IMR-90 (cell line): ENCODE data around the gene SH3RF3. TPM values are rescaled to one million over a fixed set of nuclear protein-coding genes. Genes with fewer than 3 reads are reported as not detected.
A peak's percentile ranks its signal among the peaks of the same experiment; 100 is the strongest.

ENCODE experiments used
- ATAC-seq: fragments of 200-7000 bp; cut with Tn5 transposase; 2 replicates; pipeline ENCODE4 v1.9.1; 2020; ENCODE audit warnings: low read depth, mild to moderate bottlenecking, moderate library complexity
- BruUV-seq: library from RNA; stranded (reverse); fragments of 400-500 nt; replicated peaks from 2 replicates; lab custom pipeline; 2021; lab: Mats Ljungman, UMichigan
- CTCF ChIA-PET: fragments of 300-600 bp; formaldehyde crosslinking; extraction: SDS; loops from one replicate; lab custom pipeline; 2021; ENCODE audit warnings: antibody characterized with exemption; lab: Yijun Ruan, JAX
- POLR2A ChIA-PET: fragments of 300-600 bp; sonication (Branson Sonifier 250); formaldehyde crosslinking; loops from one replicate; lab custom pipeline; 2022; ENCODE audit warnings: antibody characterized with exemption; ENCODE audit not compliant: unreplicated experiment; lab: Charles Lee
- DNase-seq: peaks from one replicate; pipeline ENCODE4 v3.0.0; 2013
- H2AFZ ChIP-seq: replicated peaks from 2 replicates; pipeline ENCODE3; 2013; ENCODE audit warnings: low read length, mild to moderate bottlenecking; ENCODE audit not compliant: poor library complexity
- H2AK5ac ChIP-seq: 2 replicates; pipeline ENCODE4 v1.6.1; 2013; ENCODE audit warnings: low read depth, low read length, inconsistent platforms
- H2AK9ac ChIP-seq: replicated peaks from 2 replicates; pipeline ENCODE3; 2013; ENCODE audit warnings: mild to moderate bottlenecking, low read depth, low read length, moderate library complexity; ENCODE audit not compliant: poor library complexity
- H2BK120ac ChIP-seq: 2 replicates; pipeline ENCODE4 v1.6.1; 2013; ENCODE audit warnings: low read depth, low read length, inconsistent platforms
- H2BK15ac ChIP-seq: 3 replicates; pipeline ENCODE4 v1.6.1; 2013; ENCODE audit warnings: low read depth, low read length, inconsistent platforms
- H2BK20ac ChIP-seq: 2 replicates; pipeline ENCODE4 v1.6.1; 2013; ENCODE audit warnings: low read depth, mild to moderate bottlenecking, inconsistent platforms, low read length, moderate library complexity
- H2BK5ac ChIP-seq: 2 replicates; pipeline ENCODE4 v1.6.1; 2013; ENCODE audit warnings: mild to moderate bottlenecking, low read depth, low read length, inconsistent platforms; ENCODE audit not compliant: poor library complexity, severe bottlenecking
- H3K14ac ChIP-seq: replicated peaks from 2 replicates; pipeline ENCODE4 v1.6.1; 2013; ENCODE audit warnings: low read depth, low read length, inconsistent platforms
- H3K18ac ChIP-seq: 2 replicates; pipeline ENCODE4 v1.6.1; 2013; ENCODE audit warnings: low read depth, low read length, control low read depth
- H3K23ac ChIP-seq: 2 replicates; pipeline ENCODE4 v1.6.1; 2013; ENCODE audit warnings: low read depth, low read length, inconsistent platforms
- H3K27ac ChIP-seq: 2 replicates; pipeline ENCODE4 v1.5.1; 2013; ENCODE audit warnings: mild to moderate bottlenecking, control low read depth, low read length; ENCODE audit not compliant: insufficient read depth
- H3K27me3 ChIP-seq: 2 replicates; pipeline ENCODE4 v1.6.1; 2013; ENCODE audit warnings: low read length; ENCODE audit not compliant: control insufficient read depth, insufficient read depth
- H3K36me3 ChIP-seq: 2 replicates; pipeline ENCODE4 v1.6.1; 2013; ENCODE audit warnings: low read length, mixed read lengths; ENCODE audit not compliant: control insufficient read depth, insufficient read depth
- H3K4ac ChIP-seq: 2 replicates; pipeline ENCODE4 v1.6.1; 2013; ENCODE audit warnings: low read depth, low read length, inconsistent platforms
- H3K4me1 ChIP-seq: 2 replicates; pipeline ENCODE4 v1.6.1; 2013; ENCODE audit warnings: low read length, mixed read lengths; ENCODE audit not compliant: control insufficient read depth, insufficient read depth
- H3K4me2 ChIP-seq: 2 replicates; pipeline ENCODE4 v1.6.1; 2013; ENCODE audit warnings: low read depth, mild to moderate bottlenecking, control low read depth, low read length, moderate library complexity
- H3K4me3 ChIP-seq: 2 replicates; pipeline ENCODE4 v1.5.1; 2013; ENCODE audit warnings: low read depth, mild to moderate bottlenecking, control low read depth, low read length, moderate library complexity; ENCODE audit not compliant: insufficient read depth
- H3K56ac ChIP-seq: 2 replicates; pipeline ENCODE4 v1.6.1; 2013; ENCODE audit warnings: low read length, inconsistent platforms; ENCODE audit not compliant: insufficient read depth; ENCODE audit errors: extremely low read depth
- H3K79me1 ChIP-seq, 2 experiments: 2 replicates each; pipeline ENCODE4 v1.6.1; 2013; ENCODE audit warnings: low read length in 2 of 2, inconsistent platforms in 1 of 2, low read depth in 1 of 2
- H3K9ac ChIP-seq: 2 replicates; pipeline ENCODE4 v1.6.1; 2013; ENCODE audit warnings: low read depth, low read length, control low read depth
- H3K9me1 ChIP-seq: 2 replicates; pipeline ENCODE4 v1.6.1; 2013; ENCODE audit warnings: low read length, inconsistent platforms; ENCODE audit not compliant: insufficient read depth
- H3K9me3 ChIP-seq: 2 replicates; pipeline ENCODE4 v1.6.1; 2013; ENCODE audit warnings: low read length; ENCODE audit not compliant: control insufficient read depth, insufficient read depth
- H4K20me1 ChIP-seq: 2 replicates; pipeline ENCODE4 v1.6.1; 2013; ENCODE audit warnings: low read length, inconsistent platforms; ENCODE audit not compliant: insufficient read depth
- H4K5ac ChIP-seq: 2 replicates; pipeline ENCODE4 v1.6.1; 2013; ENCODE audit warnings: mild to moderate bottlenecking, low read depth, low read length, control low read depth
- H4K8ac ChIP-seq, 2 experiments: 2 replicates each; pipeline ENCODE4 v1.6.1; 2013; ENCODE audit warnings: low read depth in 2 of 2, low read length in 2 of 2, control low read depth in 1 of 2, inconsistent platforms in 1 of 2
- H4K91ac ChIP-seq: 2 replicates; pipeline ENCODE4 v1.6.1; 2013; ENCODE audit warnings: low read depth, low read length, inconsistent platforms; ENCODE audit not compliant: insufficient read depth
- BHLHE40 ChIP-seq: fragments of 150-350 bp; IDR thresholded peaks from 2 replicates; pipeline ENCODE4 v1.6.1; 2016; ENCODE audit warnings: mild to moderate bottlenecking, low read depth, low read length
- CEBPB ChIP-seq: IDR thresholded peaks from 2 replicates; pipeline ENCODE4 v1.6.1; 2012; ENCODE audit warnings: low read depth, low read length, improper control_type of control experiment
- CHD1 ChIP-seq: IDR thresholded peaks from 2 replicates; pipeline ENCODE4 v1.6.1; 2012; ENCODE audit warnings: low read depth, low read length, improper control_type of control experiment
- CTCF ChIP-seq: conservative IDR thresholded peaks from 2 replicates; pipeline ENCODE4 v1.5.1; 2012; ENCODE audit warnings: mild to moderate bottlenecking, low read depth, low read length, improper control_type of control experiment
- ELK1 ChIP-seq: fragments of 150-350 bp; IDR thresholded peaks from 2 replicates; pipeline ENCODE4 v1.6.1; 2016; ENCODE audit warnings: low read depth, mild to moderate bottlenecking, low read length, moderate library complexity, borderline replicate concordance
- FOS ChIP-seq: fragments of 150-350 bp; IDR thresholded peaks from 2 replicates; pipeline ENCODE4 v1.6.1; 2016; ENCODE audit warnings: low read depth, low read length
- MAFK ChIP-seq: IDR thresholded peaks from 2 replicates; pipeline ENCODE4 v1.6.1; 2012; ENCODE audit warnings: low read depth, low read length, improper control_type of control experiment
- MAZ ChIP-seq: IDR thresholded peaks from 2 replicates; pipeline ENCODE4 v1.6.1; 2012; ENCODE audit warnings: low read depth, mild to moderate bottlenecking, low read length, improper control_type of control experiment, moderate library complexity, borderline replicate concordance
- MXI1 ChIP-seq: IDR thresholded peaks from 2 replicates; pipeline ENCODE4 v1.6.1; 2012; ENCODE audit warnings: low read depth, mild to moderate bottlenecking, low read length, moderate library complexity, borderline replicate concordance
- NFE2L2 ChIP-seq: fragments of 150-350 bp; IDR thresholded peaks from 2 replicates; pipeline ENCODE4 v1.6.1; 2016; ENCODE audit warnings: low read depth, mild to moderate bottlenecking, low read length
- POLR2A ChIP-seq: IDR thresholded peaks from 2 replicates; pipeline ENCODE4 v1.6.1; 2012; ENCODE audit warnings: mild to moderate bottlenecking, low read depth, low read length
- RAD21 ChIP-seq: IDR thresholded peaks from 2 replicates; pipeline ENCODE4 v1.6.1; 2012; ENCODE audit warnings: low read length, improper control_type of control experiment
- RCOR1 ChIP-seq: IDR thresholded peaks from 2 replicates; pipeline ENCODE4 v1.6.1; 2012; ENCODE audit warnings: mild to moderate bottlenecking, low read length, improper control_type of control experiment; ENCODE audit not compliant: insufficient replicate concordance
- RFX5 ChIP-seq: IDR thresholded peaks from 2 replicates; pipeline ENCODE4 v1.8.0; 2012; ENCODE audit warnings: low read depth, mild to moderate bottlenecking, low read length, moderate library complexity
- SMC3 ChIP-seq: fragments of 150-350 bp; IDR thresholded peaks from 2 replicates; pipeline ENCODE4 v1.6.1; 2016; ENCODE audit warnings: low read depth, mild to moderate bottlenecking, antibody characterized with exemption, low read length, moderate library complexity
- USF2 ChIP-seq: fragments of 150-350 bp; IDR thresholded peaks from 2 replicates; pipeline ENCODE4 v1.6.1; 2017; ENCODE audit warnings: mild to moderate bottlenecking, antibody characterized with exemption, low read length, low read depth
- WGBS, 2 experiments: methylation state at CpG; one replicate each; pipeline versions ENCODE4 v1.1.5 to v1.1.7; 2013; ENCODE audit warnings: missing lambda C conversion rate in 2 of 2; ENCODE audit not compliant: insufficient read length in 1 of 2; ENCODE audit errors: extremely low coverage in 2 of 2; 5-methylcytosine and 5-hydroxymethylcytosine counted together
- dilution Hi-C: fragments of 300-500 bp; cut with HindIII; formaldehyde crosslinking; loops from one replicate; pipeline ENCODE4 v1.14.3; 2018; ENCODE audit warnings: low sequenced_read_pairs; ENCODE audit not compliant: unreplicated experiment
- in situ Hi-C: fragments of 300-500 bp; cut with MboI; formaldehyde crosslinking; loops from 3 replicates; pipeline ENCODE4 v1.14.3; 2019; ENCODE audit warnings: low sequenced_read_pairs, inconsistent platforms, mixed read lengths
- intact Hi-C: fragments of 100-400 bp; cut with micrococcal nuclease; formaldehyde crosslinking; loops from 2 replicates; pipeline ENCODE4 v1.10.0; 2022
- polyA plus RNA-seq, 3 experiments: library from polyadenylated mRNA; depleted of rRNA; stranded (reverse); fragments of >200 nt; gene quantifications; 2 replicates each; pipeline ENCODE4 v1.2.3, GENCODE V29; 2012; ENCODE audit warnings: low replicate concordance in 1 of 3
- total RNA-seq: library from RNA; depleted of rRNA; stranded (reverse); fragments of >200 nt; gene quantifications from 2 replicates; pipeline ENCODE4 v1.2.3, GENCODE V29; 2012

Gene SH3RF3
- total and polyA plus RNA-seq, 2 of the 4 experiments (the other 2 are of a cell fraction), result 3.4 to 5.3 TPM

GRCh38 chr2:109368798-109369197, 239.8 kb downstream of the SH3RF3 start:
- H4K20me1 ChIP-seq, result peaks cover 29% of the 10 kb centered on the region; the same call in 1 of the 2 replicates
- no peak overlapping the region for H4K8ac ChIP-seq
- ATAC-seq (no peak), DNase-seq (no peak)
- H4K5ac ChIP-seq, result no peak overlapping the region; the same call in 1 of the 2 replicates
- H3K23ac ChIP-seq, result no peak overlapping the region
- dilution Hi-C loops, result no loop called here
- no peak overlapping the region for H3K9ac ChIP-seq
- no peak overlapping the region for H2BK5ac ChIP-seq
- H2AK5ac ChIP-seq, result no peak overlapping the region
- H3K27ac ChIP-seq, result peak overlapping the region; percentile 9; the same call in 1 of the 2 replicates
- H3K27me3 ChIP-seq, result no peaks in the 10 kb centered on the region
- H3K4ac ChIP-seq, result no peak overlapping the region
- H3K4me3 ChIP-seq, result no peak overlapping the region
- H3K18ac ChIP-seq, result peak overlapping the region; percentile 57; the same call in 1 of the 2 replicates
- peaks cover 7% of the 10 kb centered on the region; the same call in 1 of the 2 replicates for H3K9me1 ChIP-seq
- H3K4me1 ChIP-seq, result peaks cover 8% of the 10 kb centered on the region; the same call in 1 of the 2 replicates
- no peak overlapping the region for H3K14ac ChIP-seq
- WGBS, 2 experiments, result 76% methylated on average over 5 of the region's 10 CpGs; no CpG with 5 or more reads in 1 of the 2 experiments
- peaks cover 17 to 81% of the 10 kb centered on the region in 2 experiments for H3K79me1 ChIP-seq
- in situ Hi-C loops, result no loop called here
- intact Hi-C loops, result no loop called here
- H2BK20ac ChIP-seq, result no peak overlapping the region
- ChIA-PET POLR2A (no interaction called here), CTCF (interaction anchor here (0.6 kb wide), 1 partner anchor 41 kb away, joined by 4 read pairs; no protein-coding TSS in a partner anchor)
- H3K56ac ChIP-seq, result no peak overlapping the region
- H3K9me3 ChIP-seq, result no peaks in the 10 kb centered on the region
- H4K91ac ChIP-seq, result no peak overlapping the region
- no peak overlapping the region for H2BK15ac ChIP-seq
- BruUV-seq, result no TSS peak
- H2AK9ac ChIP-seq, result no peak overlapping the region
- H2BK120ac ChIP-seq, result no peak overlapping the region
- TF ChIP-seq RCOR1 (no peak), CTCF (no peak), MAFK (no peak), FOS (no peak), USF2 (no peak), RAD21 (no peak), ELK1 (no peak), NFE2L2 (no peak), RFX5 (no peak), SMC3 (no peak), CEBPB (no peak), BHLHE40 (no peak), MXI1 (no peak), POLR2A (no peak), CHD1 (no peak), MAZ (no peak)
- H3K4me2 ChIP-seq, result no peak overlapping the region
- peaks cover 18% of the 10 kb centered on the region for H3K36me3 ChIP-seq
- H2AFZ ChIP-seq, result no peak overlapping the region
